Calu3 (cell line): Measurements from ENCODE around the gene PTPRN2. TPM values are rescaled to one million over a fixed set of nuclear protein-coding genes. Genes with fewer than 3 reads are reported as not detected.

Experiments used
- BruUV-seq: library from RNA; stranded (reverse); fragments of 400-500 nt; replicated peaks from 2 replicates; lab custom pipeline; 2021; lab: Mats Ljungman, UMichigan
- CTCF ChIA-PET: fragments of 300-600 bp; sonication (Branson Sonifier 250); formaldehyde crosslinking; loops from one replicate; lab custom pipeline; 2022; ENCODE audit warnings: antibody characterized with exemption; lab: Charles Lee
- DNase-seq: peaks from one replicate; pipeline ENCODE4 v3.0.0; 2022
- H3K27ac Mint-ChIP-seq: one replicate; pipeline ENCODE4 v1.8.0; 2022; ENCODE audit warnings: mixed read lengths; ENCODE audit not compliant: unreplicated experiment
- H3K27me3 Mint-ChIP-seq: one replicate; pipeline ENCODE4 v1.8.0; 2022; ENCODE audit warnings: mixed read lengths; ENCODE audit not compliant: unreplicated experiment
- H3K36me3 Mint-ChIP-seq: one replicate; pipeline ENCODE4 v1.8.0; 2022; ENCODE audit warnings: mild to moderate bottlenecking, moderate library complexity, mixed read lengths; ENCODE audit not compliant: insufficient read depth, unreplicated experiment
- H3K4me1 Mint-ChIP-seq: one replicate; pipeline ENCODE4 v1.8.0; 2022; ENCODE audit warnings: mild to moderate bottlenecking, low read depth, mixed read lengths; ENCODE audit not compliant: unreplicated experiment
- H3K4me3 Mint-ChIP-seq: one replicate; pipeline ENCODE4 v1.8.0; 2022; ENCODE audit warnings: mild to moderate bottlenecking, low read depth, moderate library complexity, mixed read lengths; ENCODE audit not compliant: unreplicated experiment
- H3K9me3 Mint-ChIP-seq: one replicate; pipeline ENCODE4 v1.8.0; 2022; ENCODE audit warnings: low read depth, mixed read lengths; ENCODE audit not compliant: unreplicated experiment
- intact Hi-C: fragments of 100-400 bp; cut with micrococcal nuclease; formaldehyde crosslinking; loops from one replicate; pipeline ENCODE4 v1.10.0; 2022; ENCODE audit not compliant: unreplicated experiment
- total RNA-seq: library from RNA; stranded (reverse); gene quantifications from 2 replicates; pipeline ENCODE4 v1.2.3, GENCODE V29; 2022
- TF ChIP-seq, protein P1 (sequence below): fragments of 200-600 bp; IDR thresholded peaks from one replicate; pipeline ENCODE4 v1.8.0; 2022; ENCODE audit warnings: antibody characterized with exemption; ENCODE audit not compliant: unreplicated experiment

PTPRN2 gene
- total RNA-seq, 1 experiment from 2014 or later = 2.0 TPM

DNA sequence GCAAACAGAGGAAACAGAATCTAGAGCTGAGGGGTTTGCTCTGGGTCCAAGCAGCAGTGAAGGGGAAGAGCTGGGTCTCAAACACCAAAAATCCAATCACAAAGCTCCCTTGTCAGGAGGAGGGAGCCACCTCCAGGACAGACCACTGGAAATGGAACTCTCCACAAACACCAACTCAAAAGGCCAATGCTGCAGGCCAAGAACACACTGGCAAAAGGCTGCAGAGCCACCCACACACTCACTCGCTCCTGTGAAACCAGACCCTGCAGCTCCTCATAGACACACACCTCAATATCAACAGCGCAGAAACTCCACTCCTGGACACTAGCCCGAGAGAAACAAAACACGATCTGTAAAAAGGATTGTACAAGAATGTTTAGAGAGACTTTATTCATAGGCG is 213.5 kb downstream of the PTPRN2 start:
- H3K4me1 Mint-ChIP-seq = peaks cover 7% of the 10 kb centered on the region
- H3K9me3 Mint-ChIP-seq = peaks cover 5% of the 10 kb centered on the region
- H3K36me3 Mint-ChIP-seq = no peaks in the 10 kb centered on the region
- peaks cover 9% of the 10 kb centered on the region for H3K27me3 Mint-ChIP-seq
- no peak for DNase-seq
- no peak overlapping the region for H3K27ac Mint-ChIP-seq
- no TSS peak for BruUV-seq
- TF ChIP-seq, protein P1, sequence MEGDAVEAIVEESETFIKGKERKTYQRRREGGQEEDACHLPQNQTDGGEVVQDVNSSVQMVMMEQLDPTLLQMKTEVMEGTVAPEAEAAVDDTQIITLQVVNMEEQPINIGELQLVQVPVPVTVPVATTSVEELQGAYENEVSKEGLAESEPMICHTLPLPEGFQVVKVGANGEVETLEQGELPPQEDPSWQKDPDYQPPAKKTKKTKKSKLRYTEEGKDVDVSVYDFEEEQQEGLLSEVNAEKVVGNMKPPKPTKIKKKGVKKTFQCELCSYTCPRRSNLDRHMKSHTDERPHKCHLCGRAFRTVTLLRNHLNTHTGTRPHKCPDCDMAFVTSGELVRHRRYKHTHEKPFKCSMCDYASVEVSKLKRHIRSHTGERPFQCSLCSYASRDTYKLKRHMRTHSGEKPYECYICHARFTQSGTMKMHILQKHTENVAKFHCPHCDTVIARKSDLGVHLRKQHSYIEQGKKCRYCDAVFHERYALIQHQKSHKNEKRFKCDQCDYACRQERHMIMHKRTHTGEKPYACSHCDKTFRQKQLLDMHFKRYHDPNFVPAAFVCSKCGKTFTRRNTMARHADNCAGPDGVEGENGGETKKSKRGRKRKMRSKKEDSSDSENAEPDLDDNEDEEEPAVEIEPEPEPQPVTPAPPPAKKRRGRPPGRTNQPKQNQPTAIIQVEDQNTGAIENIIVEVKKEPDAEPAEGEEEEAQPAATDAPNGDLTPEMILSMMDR = no peak
- intact Hi-C loops = no loop called here
- CTCF ChIA-PET = no interaction called here
- H3K4me3 Mint-ChIP-seq = no peak overlapping the region

DNA sequence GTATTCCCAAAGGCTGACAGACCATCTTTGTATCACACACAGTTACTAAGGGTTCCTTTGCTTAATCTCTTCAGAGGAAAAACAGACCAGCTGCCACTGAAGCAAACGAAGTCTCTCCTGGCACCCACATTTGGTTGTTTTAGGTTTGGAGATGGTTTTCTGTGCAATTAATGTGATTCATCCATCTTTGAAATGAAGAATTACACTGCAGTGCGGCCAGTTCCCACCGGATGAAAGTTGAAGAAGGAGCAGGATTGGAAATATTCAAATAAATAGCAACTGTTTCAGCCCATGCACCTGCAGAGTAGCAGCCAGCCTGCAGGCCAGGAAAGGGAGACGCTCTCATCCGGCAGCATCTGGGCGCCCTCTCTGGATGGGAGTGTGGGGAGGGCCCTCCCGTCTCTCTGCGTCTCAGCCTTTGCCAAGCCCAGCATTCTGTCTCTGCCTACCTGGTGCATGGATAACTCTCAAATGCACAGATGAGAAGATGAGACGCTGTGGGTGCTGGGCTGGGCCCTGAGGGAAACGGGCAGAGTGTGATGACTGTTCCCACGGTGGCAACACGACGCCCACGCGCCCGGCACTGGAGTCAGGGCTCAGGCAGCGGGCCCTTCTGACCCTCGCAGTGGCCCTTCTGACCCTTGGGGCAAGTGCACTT is 214.0 kb downstream of the PTPRN2 start:
- TF ChIP-seq, protein P1 = no peak
- H3K36me3 Mint-ChIP-seq = no peaks in the 10 kb centered on the region
- no peak for DNase-seq
- H3K9me3 Mint-ChIP-seq = peaks cover 5% of the 10 kb centered on the region
- no peak overlapping the region for H3K4me3 Mint-ChIP-seq
- no TSS peak for BruUV-seq
- intact Hi-C loops = no loop called here
- CTCF ChIA-PET = no interaction called here
- peaks cover 9% of the 10 kb centered on the region for H3K27me3 Mint-ChIP-seq
- peaks cover 7% of the 10 kb centered on the region for H3K4me1 Mint-ChIP-seq
- no peak overlapping the region for H3K27ac Mint-ChIP-seq

DNA sequence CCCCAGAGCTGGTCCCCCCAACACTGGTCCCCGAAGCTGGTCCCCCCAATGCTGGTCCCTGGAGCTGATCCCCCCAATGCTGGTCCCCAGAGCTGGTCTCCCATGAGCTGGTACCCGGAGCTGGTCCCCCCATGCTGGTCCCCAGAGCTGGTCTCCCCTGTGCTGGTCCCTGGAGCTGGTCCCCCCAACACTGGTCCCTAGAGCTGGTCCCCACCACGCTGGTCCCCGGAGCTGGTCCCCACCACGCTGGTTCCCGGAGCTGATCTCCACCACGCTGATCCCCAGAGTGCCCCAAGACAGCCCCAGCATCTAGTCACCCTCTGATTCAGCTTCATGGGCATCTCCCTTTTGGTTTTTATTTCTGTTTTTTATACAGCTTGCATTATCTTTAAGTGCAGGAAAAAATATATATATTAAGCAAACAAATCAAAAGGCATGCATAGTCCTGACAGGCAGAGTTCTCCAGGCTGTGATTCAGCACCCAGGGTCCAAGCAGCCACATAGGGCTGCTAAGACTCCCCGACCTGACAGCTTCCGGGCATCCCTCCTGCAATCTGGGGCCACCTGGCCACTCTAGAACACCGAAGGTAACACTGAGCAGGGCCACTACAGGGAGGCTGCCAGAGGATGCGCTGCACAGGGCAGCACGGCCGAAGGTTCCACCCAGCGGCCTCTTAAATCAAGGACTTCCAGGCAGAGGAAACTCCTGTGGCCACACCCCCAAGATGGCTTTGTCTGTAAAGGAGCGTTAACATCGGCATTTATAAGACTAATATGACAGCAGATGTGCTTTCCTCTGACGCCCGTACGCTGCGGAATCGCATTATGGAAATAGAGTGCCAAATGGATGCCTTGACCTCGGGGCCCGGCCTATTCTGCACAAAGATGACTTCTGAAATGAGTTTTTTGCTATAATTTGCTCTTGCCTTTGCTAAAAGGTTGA is 215.0 kb downstream of the PTPRN2 start:
- peaks cover 9% of the 10 kb centered on the region for H3K27me3 Mint-ChIP-seq
- CTCF ChIA-PET = no interaction called here
- no peak overlapping the region for H3K27ac Mint-ChIP-seq
- TF ChIP-seq, protein P1 = no peak
- H3K4me3 Mint-ChIP-seq = no peak overlapping the region
- H3K4me1 Mint-ChIP-seq = peaks cover 3% of the 10 kb centered on the region
- H3K36me3 Mint-ChIP-seq = no peaks in the 10 kb centered on the region
- DNase-seq = no peak
- intact Hi-C loops = no loop called here
- H3K9me3 Mint-ChIP-seq = peaks cover 5% of the 10 kb centered on the region
- BruUV-seq = no TSS peak

DNA sequence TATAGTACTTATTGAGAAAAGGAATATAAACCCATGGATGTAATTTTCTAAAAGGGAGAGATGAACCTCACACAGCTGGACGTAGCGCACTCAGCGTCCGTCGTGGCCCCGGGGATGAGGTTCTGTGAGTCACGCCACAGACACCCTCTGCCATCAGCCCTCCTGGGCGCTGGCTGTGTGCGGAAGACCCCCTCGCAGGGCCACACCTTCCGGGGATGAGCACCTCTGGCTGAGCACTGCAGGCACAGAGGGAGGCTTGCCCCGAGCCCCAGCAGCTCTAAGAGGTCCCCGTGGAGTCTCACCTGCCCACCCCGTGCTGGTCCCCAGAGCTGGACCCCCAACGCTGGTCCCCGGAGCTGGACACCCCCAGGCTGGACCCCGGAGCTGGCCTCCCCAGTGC is 215.8 kb downstream of the PTPRN2 start:
- H3K27ac Mint-ChIP-seq = no peak overlapping the region
- BruUV-seq = no TSS peak
- peaks cover 9% of the 10 kb centered on the region for H3K27me3 Mint-ChIP-seq
- no peak overlapping the region for H3K4me3 Mint-ChIP-seq
- CTCF ChIA-PET = no interaction called here
- intact Hi-C loops = no loop called here
- TF ChIP-seq, protein P1 = no peak
- H3K4me1 Mint-ChIP-seq = no peaks in the 10 kb centered on the region
- DNase-seq = no peak
- H3K9me3 Mint-ChIP-seq = peaks cover 3% of the 10 kb centered on the region
- H3K36me3 Mint-ChIP-seq = no peaks in the 10 kb centered on the region
